ENCODE data around the gene PMS1. TPM values are rescaled to one million over a fixed set of nuclear protein-coding genes. Genes with fewer than 3 reads are reported as not detected.

Gene PMS1
- total RNA-seq, 1 experiment from 2014 or later: 50.9 TPM

DNA sequence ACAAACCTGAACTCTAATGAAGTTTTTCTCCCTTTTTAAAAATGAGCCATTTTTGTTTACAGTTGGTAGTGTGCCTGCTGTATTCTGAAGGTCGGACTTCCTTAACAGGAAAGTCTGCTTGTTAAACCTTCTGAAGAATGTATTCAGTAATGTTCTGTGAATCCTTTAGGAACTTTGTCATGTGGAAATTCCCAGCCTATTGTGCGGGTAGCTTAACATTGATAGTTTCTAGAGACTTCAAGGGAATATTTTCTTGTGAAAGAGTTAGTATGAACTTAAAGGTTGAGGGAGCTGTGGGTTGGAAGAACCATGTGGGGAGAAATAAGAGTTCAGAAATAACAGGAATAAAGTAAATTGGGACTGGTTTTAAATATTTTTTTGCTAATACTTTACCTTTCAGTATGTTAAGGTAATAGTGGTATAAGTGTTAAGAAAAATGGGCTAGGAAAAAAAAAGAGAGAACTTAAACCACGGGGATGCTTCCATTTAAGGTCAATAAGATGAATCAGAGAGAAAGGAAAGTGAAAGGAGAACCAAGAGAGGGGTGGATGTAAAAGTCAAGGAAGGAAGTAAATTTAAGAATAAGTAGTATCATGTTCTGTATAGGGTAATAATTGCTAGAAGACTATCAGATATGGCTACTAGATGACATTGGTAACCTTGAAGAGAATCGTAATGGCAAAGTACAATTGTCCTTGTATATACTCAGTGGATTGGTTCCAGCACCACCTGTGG is 90.5 kb downstream of the PMS1 start:
- peaks cover 6% of the 10 kb centered on the region for H3K4me1 Mint-ChIP-seq (ENCODE audit: insufficient read depth, unreplicated experiment)
- peaks cover 41% of the 10 kb centered on the region for H3K36me3 Mint-ChIP-seq (ENCODE audit: insufficient read depth, unreplicated experiment)
- H3K9me3 Mint-ChIP-seq (ENCODE audit: unreplicated experiment): no peaks in the 10 kb centered on the region
- POLR2A ChIA-PET: no interaction called here
- CTCF ChIA-PET: no interaction called here
- intact Hi-C loops (cut with micrococcal nuclease): no loop called here
- H3K27ac Mint-ChIP-seq (ENCODE audit: low read depth, unreplicated experiment): no peak overlapping the region
- H3K4me3 Mint-ChIP-seq (ENCODE audit: unreplicated experiment): no peak overlapping the region
- no TSS peak for BruUV-seq (replicated peaks)
- no peaks in the 10 kb centered on the region for H3K27me3 Mint-ChIP-seq (ENCODE audit: insufficient read depth, unreplicated experiment)
- TF ChIP-seq, protein P1, sequence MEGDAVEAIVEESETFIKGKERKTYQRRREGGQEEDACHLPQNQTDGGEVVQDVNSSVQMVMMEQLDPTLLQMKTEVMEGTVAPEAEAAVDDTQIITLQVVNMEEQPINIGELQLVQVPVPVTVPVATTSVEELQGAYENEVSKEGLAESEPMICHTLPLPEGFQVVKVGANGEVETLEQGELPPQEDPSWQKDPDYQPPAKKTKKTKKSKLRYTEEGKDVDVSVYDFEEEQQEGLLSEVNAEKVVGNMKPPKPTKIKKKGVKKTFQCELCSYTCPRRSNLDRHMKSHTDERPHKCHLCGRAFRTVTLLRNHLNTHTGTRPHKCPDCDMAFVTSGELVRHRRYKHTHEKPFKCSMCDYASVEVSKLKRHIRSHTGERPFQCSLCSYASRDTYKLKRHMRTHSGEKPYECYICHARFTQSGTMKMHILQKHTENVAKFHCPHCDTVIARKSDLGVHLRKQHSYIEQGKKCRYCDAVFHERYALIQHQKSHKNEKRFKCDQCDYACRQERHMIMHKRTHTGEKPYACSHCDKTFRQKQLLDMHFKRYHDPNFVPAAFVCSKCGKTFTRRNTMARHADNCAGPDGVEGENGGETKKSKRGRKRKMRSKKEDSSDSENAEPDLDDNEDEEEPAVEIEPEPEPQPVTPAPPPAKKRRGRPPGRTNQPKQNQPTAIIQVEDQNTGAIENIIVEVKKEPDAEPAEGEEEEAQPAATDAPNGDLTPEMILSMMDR (IDR thresholded peaks at IDR 0.05; ENCODE audit: unreplicated experiment): no peak
- no peak for DNase-seq (ENCODE audit: unreplicated experiment)

DNA sequence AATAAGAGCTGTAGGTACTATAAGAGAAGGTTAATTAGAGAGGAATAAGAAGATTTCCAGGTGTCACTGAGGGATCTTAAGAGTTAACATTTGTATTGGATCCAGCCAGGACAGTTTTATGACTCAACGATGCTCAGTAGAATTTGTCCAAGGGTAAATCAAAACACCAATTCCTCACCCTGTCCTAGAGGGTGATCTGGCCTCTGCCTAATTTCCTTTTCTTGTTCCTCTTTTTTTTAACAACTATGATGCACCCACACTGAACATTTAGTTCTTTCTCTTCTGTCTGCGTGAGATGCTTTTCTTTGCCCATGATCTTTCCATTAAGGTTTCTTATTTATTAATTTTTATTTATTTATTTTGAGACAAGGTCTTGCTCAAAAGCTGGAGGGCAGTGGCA is 92.0 kb downstream of the PMS1 start:
- BruUV-seq (replicated peaks): no TSS peak
- CTCF ChIA-PET: interaction anchor here (0.7 to 1.1 kb wide), 2 partner anchors 10 to 45 kb away, joined by 3 to 4 read pairs; no protein-coding TSS in a partner anchor

DNA sequence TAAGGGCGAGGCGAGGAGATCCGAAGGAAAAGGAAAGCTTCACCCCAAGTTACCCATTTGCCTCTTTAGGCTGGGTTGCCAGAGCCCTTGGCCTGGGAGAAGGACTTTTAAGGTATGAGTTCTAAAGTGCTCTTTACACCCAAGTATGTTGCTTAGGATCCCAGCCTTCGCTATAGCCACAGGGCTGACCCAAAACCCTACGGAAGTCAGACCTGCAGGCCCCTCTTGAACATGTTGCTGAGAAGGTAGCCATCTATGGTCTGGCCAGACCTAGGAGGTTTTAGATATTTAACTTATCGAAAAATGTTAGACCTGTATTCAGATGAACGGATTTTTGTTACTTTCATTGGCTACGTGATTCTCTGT is 95.4 kb downstream of the PMS1 start:
- H3K27me3 Mint-ChIP-seq (ENCODE audit: insufficient read depth, unreplicated experiment): no peaks in the 10 kb centered on the region
- BruUV-seq (replicated peaks): no TSS peak
- H3K9me3 Mint-ChIP-seq (ENCODE audit: unreplicated experiment): no peaks in the 10 kb centered on the region
- no peak for DNase-seq (ENCODE audit: unreplicated experiment)
- no peak overlapping the region for H3K27ac Mint-ChIP-seq (ENCODE audit: low read depth, unreplicated experiment)
- H3K36me3 Mint-ChIP-seq (ENCODE audit: insufficient read depth, unreplicated experiment): peaks cover 37% of the 10 kb centered on the region
- POLR2A ChIA-PET: no interaction called here
- intact Hi-C loops (cut with micrococcal nuclease): no loop called here
- peaks cover 6% of the 10 kb centered on the region for H3K4me1 Mint-ChIP-seq (ENCODE audit: insufficient read depth, unreplicated experiment)
- TF ChIP-seq, protein P1 (IDR thresholded peaks at IDR 0.05; ENCODE audit: unreplicated experiment): no peak
- H3K4me3 Mint-ChIP-seq (ENCODE audit: unreplicated experiment): no peak overlapping the region
- CTCF ChIA-PET: no interaction called here

More for the DNA sequence above, 92.0 kb downstream of the PMS1 start:
- Mint-ChIP-seq H3K4me3 (ENCODE audit: unreplicated experiment) (no peak overlapping the region), H3K9me3 (ENCODE audit: unreplicated experiment) (no peaks in the 10 kb centered on the region), H3K36me3 (ENCODE audit: insufficient read depth, unreplicated experiment) (peaks cover 41% of the 10 kb centered on the region), H3K27me3 (ENCODE audit: insufficient read depth, unreplicated experiment) (no peaks in the 10 kb centered on the region), H3K4me1 (ENCODE audit: insufficient read depth, unreplicated experiment) (peaks cover 6% of the 10 kb centered on the region), H3K27ac (ENCODE audit: low read depth, unreplicated experiment) (no peak overlapping the region)
- POLR2A ChIA-PET: no interaction called here
- DNase-seq (ENCODE audit: unreplicated experiment): no peak
- TF ChIP-seq, protein P1 (IDR thresholded peaks at IDR 0.05; ENCODE audit: unreplicated experiment): no peak
- intact Hi-C loops (cut with micrococcal nuclease): no loop called here

DNA sequence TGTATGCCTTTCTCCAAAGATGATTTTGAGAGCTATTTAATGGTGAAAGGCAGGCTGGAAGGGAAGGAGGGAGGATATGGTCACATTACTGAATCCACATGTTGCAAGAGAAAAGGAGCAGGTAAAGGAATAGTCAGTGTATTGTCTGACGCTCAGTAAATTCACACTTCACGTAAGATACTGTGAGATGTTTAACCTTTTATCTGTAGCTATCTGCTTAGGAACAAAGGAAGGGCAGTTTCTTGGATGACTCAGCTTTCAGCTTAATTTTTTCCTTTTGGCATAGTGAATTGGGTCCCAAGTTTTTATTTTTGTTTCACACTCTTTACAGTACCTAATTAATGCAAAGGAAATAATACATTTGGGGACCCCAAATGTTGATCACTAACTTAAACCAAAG is 96.2 kb downstream of the PMS1 start:
- CTCF ChIA-PET: no interaction called here
- intact Hi-C loops (cut with micrococcal nuclease): no loop called here
- peaks cover 30% of the 10 kb centered on the region for H3K36me3 Mint-ChIP-seq (ENCODE audit: insufficient read depth, unreplicated experiment)
- POLR2A ChIA-PET: no interaction called here
- H3K4me1 Mint-ChIP-seq (ENCODE audit: insufficient read depth, unreplicated experiment): peaks cover 6% of the 10 kb centered on the region
- no peak overlapping the region for H3K27ac Mint-ChIP-seq (ENCODE audit: low read depth, unreplicated experiment)
- no TSS peak for BruUV-seq (replicated peaks)
- DNase-seq (ENCODE audit: unreplicated experiment): no peak
- no peaks in the 10 kb centered on the region for H3K27me3 Mint-ChIP-seq (ENCODE audit: insufficient read depth, unreplicated experiment)
- H3K4me3 Mint-ChIP-seq (ENCODE audit: unreplicated experiment): no peak overlapping the region
- TF ChIP-seq, protein P1 (IDR thresholded peaks at IDR 0.05; ENCODE audit: unreplicated experiment): no peak
- no peaks in the 10 kb centered on the region for H3K9me3 Mint-ChIP-seq (ENCODE audit: unreplicated experiment)
